KMS-11 (cell line): Measurements from ENCODE around the gene NLRC4.

Experiments used
- H2AFZ ChIP-seq: fragments of 200-600 bp; sonication (generic); 2 replicates; pipeline ENCODE4 v1.6.1; 2016; ENCODE audit warnings: antibody characterized with exemption, mixed run types, low read depth
- H3K27ac ChIP-seq: fragments of 200-600 bp; sonication (generic); 2 replicates; pipeline ENCODE4 v1.6.1; 2016; ENCODE audit warnings: mild to moderate bottlenecking, mixed run types
- H3K27me3 ChIP-seq: fragments of 200-600 bp; sonication (generic); 2 replicates; pipeline ENCODE4 v1.6.1; 2017; ENCODE audit warnings: mild to moderate bottlenecking, low read depth, mixed run types, moderate library complexity; ENCODE audit not compliant: insufficient read depth
- H3K36me3 ChIP-seq: fragments of 200-600 bp; sonication (generic); 2 replicates; pipeline ENCODE4 v1.6.1; 2017; ENCODE audit warnings: mild to moderate bottlenecking, mixed run types; ENCODE audit not compliant: insufficient read depth
- H3K4me1 ChIP-seq: fragments of 200-600 bp; sonication (generic); 2 replicates; pipeline ENCODE4 v1.6.1; 2016; ENCODE audit warnings: mild to moderate bottlenecking, low read depth, mixed run types; ENCODE audit not compliant: poor library complexity, severe bottlenecking
- H3K4me2 ChIP-seq: fragments of 200-600 bp; sonication (generic); 2 replicates; pipeline ENCODE4 v1.7.0; 2016; ENCODE audit warnings: mild to moderate bottlenecking, mixed run types
- H3K4me3 ChIP-seq: fragments of 200-600 bp; sonication (generic); IDR thresholded peaks from 2 replicates; pipeline ENCODE4 v1.6.1; 2017; ENCODE audit warnings: low read depth, low read length, mixed read lengths; ENCODE audit not compliant: insufficient read depth
- H3K79me2 ChIP-seq: fragments of 200-600 bp; sonication (generic); 2 replicates; pipeline ENCODE4 v1.6.1; 2016; ENCODE audit warnings: low read depth, mixed run types; ENCODE audit not compliant: insufficient read depth
- H3K9ac ChIP-seq: fragments of 200-600 bp; sonication (generic); 2 replicates; pipeline ENCODE4 v1.6.1; 2016; ENCODE audit warnings: mild to moderate bottlenecking, mixed run types
- H4K20me1 ChIP-seq: fragments of 200-600 bp; sonication (generic); 2 replicates; pipeline ENCODE4 v1.6.1; 2016; ENCODE audit warnings: mild to moderate bottlenecking, mixed run types; ENCODE audit not compliant: insufficient read depth
- CTCF ChIP-seq: fragments of 200-600 bp; sonication (generic); conservative IDR thresholded peaks from 2 replicates; pipeline ENCODE4 v1.6.1; 2017; ENCODE audit warnings: low read depth, mild to moderate bottlenecking, antibody characterized with exemption, low read length, moderate library complexity, mixed read lengths

Gene NLRC4

GRCh38 chr2:32250290-32250689 is 14.4 kb downstream of the NLRC4 start:
- H3K27me3 ChIP-seq, result no peaks in the 10 kb centered on the region
- H3K4me2 ChIP-seq, result no peak overlapping the region
- no peak for TF ChIP-seq CTCF
- no peaks in the 10 kb centered on the region for H3K4me1 ChIP-seq
- H4K20me1 ChIP-seq, result no peaks in the 10 kb centered on the region
- no peak overlapping the region for H3K27ac ChIP-seq
- H3K79me2 ChIP-seq, result no peaks in the 10 kb centered on the region
- no peak overlapping the region for H3K4me3 ChIP-seq
- no peak overlapping the region for H3K9ac ChIP-seq
- no peak overlapping the region for H2AFZ ChIP-seq
- H3K36me3 ChIP-seq, result no peaks in the 10 kb centered on the region

- H3K4me3 ChIP-seq, result no peak overlapping the region
- no peak overlapping the region for H2AFZ ChIP-seq
- no peak overlapping the region for H3K4me2 ChIP-seq
- H3K79me2 ChIP-seq, result no peaks in the 10 kb centered on the region
- H3K36me3 ChIP-seq, result no peaks in the 10 kb centered on the region
- no peaks in the 10 kb centered on the region for H3K4me1 ChIP-seq
- no peaks in the 10 kb centered on the region for H4K20me1 ChIP-seq
- TF ChIP-seq CTCF, result no peak
- H3K27me3 ChIP-seq, result no peaks in the 10 kb centered on the region
- no peak overlapping the region for H3K9ac ChIP-seq
- no peak overlapping the region for H3K27ac ChIP-seq
Measured at GRCh38 chr2:32249731-32250236, 14.9 kb downstream of the NLRC4 start.

GRCh38 chr2:32248299-32248698 is 16.4 kb downstream of the NLRC4 start:
- no peak overlapping the region for H3K9ac ChIP-seq
- no peak overlapping the region for H3K4me2 ChIP-seq
- no peaks in the 10 kb centered on the region for H3K79me2 ChIP-seq
- H3K36me3 ChIP-seq, result no peaks in the 10 kb centered on the region
- H3K4me1 ChIP-seq, result no peaks in the 10 kb centered on the region
- H4K20me1 ChIP-seq, result no peaks in the 10 kb centered on the region
- H3K27me3 ChIP-seq, result no peaks in the 10 kb centered on the region
- TF ChIP-seq CTCF, result no peak
- no peak overlapping the region for H2AFZ ChIP-seq
- no peak overlapping the region for H3K4me3 ChIP-seq
- H3K27ac ChIP-seq, result no peak overlapping the region

DNA sequence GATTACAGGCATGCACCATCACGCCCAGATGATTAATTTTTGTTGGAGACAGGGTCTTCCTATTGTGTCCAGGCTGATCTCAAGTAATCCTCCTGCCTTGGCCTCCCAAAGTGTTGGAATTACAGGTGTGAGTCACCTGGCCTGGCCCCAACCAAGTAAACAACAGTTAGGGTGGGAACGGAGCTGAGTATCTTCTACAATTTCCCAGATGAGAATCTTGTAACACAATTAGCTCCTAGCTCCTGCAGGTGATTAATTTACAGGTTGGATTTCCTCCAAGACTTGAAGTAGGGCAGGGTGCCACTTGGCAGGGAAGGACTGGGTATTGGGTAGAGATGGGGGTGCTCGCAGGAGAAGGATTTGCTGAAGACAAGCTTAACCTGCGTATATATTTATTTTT is 17.8 kb downstream of the NLRC4 start:
- Histone ChIP-seq H3K4me1 (no peaks in the 10 kb centered on the region), H3K79me2 (no peaks in the 10 kb centered on the region), H3K36me3 (no peaks in the 10 kb centered on the region), H2AFZ (no peak overlapping the region), H3K9ac (no peak overlapping the region), H3K4me2 (no peak overlapping the region), H3K27ac (no peak overlapping the region), H3K27me3 (no peaks in the 10 kb centered on the region), H3K4me3 (no peak overlapping the region), H4K20me1 (no peaks in the 10 kb centered on the region)
- no peak for TF ChIP-seq CTCF
